Effector CD8-positive, alpha-beta T cell (primary cell): ENCODE data around the gene SEMA3D.

Experiments
- DNase-seq: peaks from one replicate; lab custom pipeline; 2025; lab: John Stamatoyannopoulos, UW

Gene SEMA3D

GRCh38 chr7:85078181-85078580 is 108.7 kb downstream of the SEMA3D start:
- no peak for DNase-seq

- DNase-seq = no peak
Observed at GRCh38 chr7:85075864-85076263, 111.0 kb downstream of the SEMA3D start.

- no peak for DNase-seq
Observed at GRCh38 chr7:85074992-85075391, 111.9 kb downstream of the SEMA3D start.

- DNase-seq = no peak
Observed at GRCh38 chr7:85074016-85074415, 112.8 kb downstream of the SEMA3D start.

GRCh38 chr7:85070967-85071628 is 115.8 kb downstream of the SEMA3D start:
- no peak for DNase-seq

- DNase-seq = no peak
Observed at GRCh38 chr7:85068799-85069198, 118.1 kb downstream of the SEMA3D start.

- DNase-seq = no peak
Observed at GRCh38 chr7:85067371-85067770, 119.5 kb downstream of the SEMA3D start.

GRCh38 chr7:85065888-85066485 is 120.9 kb downstream of the SEMA3D start:
- no peak for DNase-seq

- no peak for DNase-seq
Observed at GRCh38 chr7:85065306-85065705, 121.5 kb downstream of the SEMA3D start.

GRCh38 chr7:85062651-85063050 is 124.2 kb downstream of the SEMA3D start:
- DNase-seq = no peak

- DNase-seq = no peak
Observed at GRCh38 chr7:85061456-85061855, 125.4 kb downstream of the SEMA3D start.

- no peak for DNase-seq
Observed at GRCh38 chr7:85060696-85061095, 126.2 kb downstream of the SEMA3D start.

GRCh38 chr7:85055906-85056305 is 130.9 kb downstream of the SEMA3D start:
- no peak for DNase-seq

- DNase-seq = no peak
Observed at GRCh38 chr7:85055196-85055595, 131.7 kb downstream of the SEMA3D start.

GRCh38 chr7:85054306-85054705 is 132.6 kb downstream of the SEMA3D start:
- DNase-seq = no peak

- DNase-seq = no peak
Observed at GRCh38 chr7:85052894-85053293, 134.0 kb downstream of the SEMA3D start.

- DNase-seq = no peak
Observed at GRCh38 chr7:85052056-85052737, 134.7 kb downstream of the SEMA3D start.

- DNase-seq = no peak
Observed at GRCh38 chr7:85046534-85046933, 140.3 kb downstream of the SEMA3D start.

GRCh38 chr7:85041605-85042216 is 145.1 kb downstream of the SEMA3D start:
- no peak for DNase-seq

- no peak for DNase-seq
Observed at GRCh38 chr7:85039196-85039923, 147.5 kb downstream of the SEMA3D start.

- no peak for DNase-seq
Observed at GRCh38 chr7:85038466-85038865, 148.4 kb downstream of the SEMA3D start.

- no peak for DNase-seq
Observed at GRCh38 chr7:85033263-85033662, 153.6 kb downstream of the SEMA3D start.
